Heart left ventricle (tissue), 13 donors: ENCODE data around the gene MCM10.

Experiments used
- CTCF ChIP-seq, 12 donors: fragments of 200-600 bp; sonication (generic) in 4 of 12; IDR thresholded peaks; one replicate each; pipeline versions ENCODE4 v1.5.0 to v1.8.0; 2018 to 2022; ENCODE audit warnings: antibody characterized with exemption in 12 of 12, mild to moderate bottlenecking in 5 of 12
- POLR2A ChIP-seq, 2 donors: fragments of 450-650 bp; IDR thresholded peaks; one replicate each; pipeline ENCODE4 v1.6.1; 2017; ENCODE audit warnings: antibody characterized with exemption in 2 of 2, mild to moderate bottlenecking in 2 of 2, moderate library complexity in 2 of 2
- donor health status: ischemic (EF 13 %, LVEDD 7.1; RV severe dilation, severe dysfunction).
- donor health status: DM: no; HTN: yes; CAD: no.
- donor health status: DM: no; HTN: no; CAD: no.
- donor health status: ischemic (EF 25% LVEDD 6.9; RV normal size, moderate dysfunction).
- donor health status: ischemic (EF 25% LVEDD 5.7; RV mildly dilated, moderate dysfunction).
- donor health status: ischemic (EF 35%, LVEDD 5.7; RV mildly dilated, moderate dysfunction).
- donor health status: nonischemic (EF 11% LVEDD 7.7; RV severe dilation, severe dysfunction).
- donor health status: DM: yes; HTN: yes; CAD: no.
- donor health status: PGD.
- donor health status: ischemic (EF 29% LVEDD 5.4; RV normal size, mild dysfunction).
- donor health status: nonischemic (EF 23%, LVEDD 6.1; RV moderate dilation, normal function).

- TF ChIP-seq CTCF (IDR thresholded peaks at IDR 0.05) (no peak), POLR2A (IDR thresholded peaks at IDR 0.05) (no peak)
These were observed 9.1 kb upstream of the MCM10 start for GRCh38 chr10:13152296-13152695.
